Left lobe of liver (tissue), 2 donors: ENCODE results near the gene MEIS1. TPM values are rescaled to one million over a fixed set of nuclear protein-coding genes. Genes with fewer than 3 reads are reported as not detected.
"Not testable (repeated sequence)": the region's sequence is repeated elsewhere in the genome, so short reads cannot be mapped to it uniquely, and the experiment has no call there.

Experiments used
- ATAC-seq: fragments of 200-7000 bp; cut with Tn5 transposase; one replicate; pipeline ENCODE4 v1.9.1; 2020; ENCODE audit warnings: mild to moderate bottlenecking, moderate library complexity
- DNase-seq: peaks from one replicate; pipeline ENCODE4 v3.0.0-alpha.2; 2020; ENCODE audit warnings: low spot score
- total RNA-seq: library from RNA; stranded (reverse); gene quantifications from one replicate; pipeline ENCODE4 v1.2.1, GENCODE V29; 2021
- donor health status: DM: no; HTN: no; CAD: no; lungs with moderate emphysema.
- donor health status: DM: no; HTN: yes; CAD: no.

MEIS1 gene
- 5.9 TPM for total RNA-seq

DNA sequence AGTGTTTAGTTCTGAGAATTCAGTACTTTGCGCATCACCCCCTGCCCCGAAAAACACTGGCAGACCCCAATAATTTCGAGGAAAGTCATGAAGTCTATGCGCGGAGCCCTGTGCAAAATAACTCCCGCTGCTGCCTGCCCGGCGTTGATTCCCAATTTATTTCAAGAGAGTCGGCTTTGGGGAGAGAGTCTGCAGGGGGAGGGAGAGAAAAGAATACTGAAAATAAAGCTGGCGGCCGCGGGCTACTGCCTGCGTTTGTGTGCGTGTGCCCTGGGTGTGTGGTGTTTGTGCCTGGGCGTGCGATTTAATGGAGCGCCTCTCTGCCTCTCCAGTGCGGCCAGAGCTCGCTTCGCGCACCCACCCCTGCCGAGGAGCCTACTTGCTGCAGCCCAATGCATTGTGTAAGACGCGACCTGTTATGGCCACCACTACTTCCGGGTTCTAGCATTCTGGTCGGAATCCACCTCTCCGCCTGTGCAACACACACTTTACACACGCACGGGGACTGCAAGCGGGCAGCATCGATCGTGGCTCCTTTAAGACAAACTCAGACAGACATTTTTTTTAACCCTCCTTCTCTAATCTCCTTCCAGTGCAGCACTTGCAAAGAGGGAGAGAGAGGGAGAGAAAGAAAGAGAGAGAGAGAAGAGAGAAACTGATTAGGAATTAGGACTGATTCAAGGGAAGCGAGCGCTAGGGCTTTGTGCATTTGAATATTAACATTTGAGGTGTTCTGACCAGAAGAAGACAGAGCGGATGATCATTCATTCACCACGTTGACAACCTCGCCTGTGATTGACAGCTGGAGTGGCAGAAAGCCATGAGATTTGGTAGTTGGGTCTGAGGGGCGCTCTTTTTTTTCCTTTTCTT is at the start of gene MEIS1:
MEIS1 (plus strand) TSS at position 447 of the 870 bp plus-strand sequence. CDS start 732 bp downstream, outside the sequence.
- DNase-seq (peak; percentile 93), ATAC-seq (peak; percentile 84)

DNA sequence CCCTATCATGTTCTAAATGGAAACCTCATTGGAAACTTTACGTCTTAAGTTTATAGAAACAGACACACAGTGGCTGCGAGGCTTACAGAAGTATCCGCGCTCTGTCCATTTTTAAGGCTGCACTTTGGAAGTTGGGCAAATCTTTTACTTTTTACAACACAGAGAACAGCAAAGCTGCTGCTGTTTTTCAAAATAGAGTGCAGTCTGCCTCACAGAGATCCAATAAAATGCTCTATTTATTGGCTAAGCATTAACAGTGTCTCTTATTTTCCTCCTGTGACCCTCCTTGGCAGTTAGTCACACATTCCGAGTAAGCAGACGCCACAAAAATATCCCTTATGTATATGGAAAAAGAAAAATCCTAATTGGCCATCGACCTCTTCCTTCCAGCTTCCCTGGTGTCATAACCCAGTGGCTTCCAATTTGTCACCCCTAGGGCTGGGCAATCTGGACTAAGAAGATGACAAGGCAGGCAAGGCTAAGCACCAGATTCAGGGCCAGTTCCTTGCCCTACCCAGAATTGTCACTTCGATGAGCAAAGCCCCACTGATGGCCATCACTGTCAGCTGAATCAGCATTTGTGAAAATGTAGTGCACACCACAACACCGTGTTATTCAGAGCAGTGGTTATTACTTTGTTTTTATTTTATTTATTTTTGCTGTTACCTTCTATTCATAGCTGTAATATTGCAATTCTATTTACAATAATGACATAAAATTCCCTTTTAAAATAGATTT is 47.7 kb upstream of the MEIS1 start:
- ATAC-seq (no peak), DNase-seq (no peak)

DNA sequence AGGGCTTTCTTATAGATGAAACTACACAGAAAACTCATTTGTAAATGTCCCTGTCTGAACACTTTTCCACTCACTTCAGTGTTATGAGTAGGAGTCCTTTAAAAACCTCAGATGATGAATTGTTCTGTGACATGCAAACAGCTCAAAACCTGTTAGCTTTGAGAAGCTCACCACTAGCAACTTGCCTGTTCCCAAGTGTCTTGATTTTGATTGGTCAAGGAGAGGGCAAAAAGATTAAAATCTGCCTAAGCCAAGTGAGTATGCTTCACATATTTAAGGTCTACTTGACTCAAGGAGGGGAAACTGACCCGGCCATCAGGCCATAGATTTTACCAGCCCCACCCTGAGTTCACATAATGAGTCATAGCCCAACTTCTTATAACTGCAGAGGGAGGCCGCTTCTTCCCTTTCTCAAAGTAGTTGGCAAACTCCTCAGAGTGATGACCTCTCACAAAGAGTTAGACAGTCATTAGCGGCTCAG is 45.2 kb upstream of the MEIS1 start:
- DNase-seq, result no peak

DNA sequence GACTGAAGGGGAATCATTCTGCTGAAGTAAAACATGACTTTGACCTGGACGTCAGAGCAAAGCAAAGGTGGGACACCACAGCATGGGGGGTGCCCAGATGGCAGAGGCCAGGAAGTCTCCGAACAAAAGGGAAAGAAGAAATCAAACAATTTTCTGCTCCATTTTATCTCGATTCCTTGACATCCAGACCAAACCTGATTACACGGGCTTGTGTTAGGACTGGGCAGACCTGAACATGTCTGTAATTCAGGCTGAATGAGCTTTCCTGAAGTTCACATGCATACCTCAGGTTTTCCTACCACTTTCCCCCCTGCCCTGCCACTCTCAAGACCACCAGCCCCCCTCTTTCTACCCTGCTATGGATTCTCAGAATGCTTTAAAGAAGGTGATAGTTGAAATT is 44.8 kb upstream of the MEIS1 start:
- DNase-seq, result no peak
- ATAC-seq, result no peak

More for the DNA sequence above, 45.2 kb upstream of the MEIS1 start:
- ATAC-seq, result no peak

DNA sequence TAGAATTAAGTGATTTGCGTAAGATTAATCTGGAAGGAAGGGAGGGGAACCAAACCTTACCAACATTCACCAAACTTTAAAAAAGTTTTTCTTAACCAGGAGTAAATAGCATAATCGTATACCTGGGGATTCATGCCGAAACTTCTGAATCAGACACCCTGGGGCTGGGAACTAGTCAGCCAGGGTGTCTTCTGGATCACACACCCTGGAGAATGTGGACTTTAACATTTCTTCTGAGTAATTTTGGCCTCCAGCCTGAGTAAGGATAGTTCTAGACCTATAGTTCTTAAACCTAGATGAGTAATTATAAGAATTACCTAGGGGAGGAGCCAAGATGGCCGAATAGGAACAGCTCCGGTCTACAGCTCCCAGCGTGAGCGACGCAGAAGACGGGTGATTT is 44.1 kb upstream of the MEIS1 start:
- no peak for DNase-seq
- ATAC-seq, result no peak

DNA sequence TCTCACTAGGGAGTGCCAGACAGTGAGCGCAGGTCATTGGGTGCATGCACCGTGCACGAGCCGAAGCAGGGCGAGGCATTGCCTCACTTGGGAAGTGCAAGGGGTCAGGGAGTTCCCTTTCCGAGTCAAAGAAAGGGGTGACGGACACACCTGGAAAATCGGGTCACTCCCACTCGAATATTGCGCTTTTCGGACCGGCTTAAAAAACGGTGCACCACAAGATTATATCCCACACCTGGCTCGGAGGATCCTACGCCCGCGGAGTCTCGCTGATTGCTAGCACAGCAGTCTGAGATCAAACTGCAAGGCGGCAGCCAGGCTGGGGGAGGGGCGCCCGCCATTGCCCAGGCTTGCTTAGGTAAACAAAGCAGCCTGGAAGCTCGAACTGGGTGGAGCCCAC is 43.7 kb upstream of the MEIS1 start:
- DNase-seq, ATAC-seq: not testable (repeated sequence)

DNA sequence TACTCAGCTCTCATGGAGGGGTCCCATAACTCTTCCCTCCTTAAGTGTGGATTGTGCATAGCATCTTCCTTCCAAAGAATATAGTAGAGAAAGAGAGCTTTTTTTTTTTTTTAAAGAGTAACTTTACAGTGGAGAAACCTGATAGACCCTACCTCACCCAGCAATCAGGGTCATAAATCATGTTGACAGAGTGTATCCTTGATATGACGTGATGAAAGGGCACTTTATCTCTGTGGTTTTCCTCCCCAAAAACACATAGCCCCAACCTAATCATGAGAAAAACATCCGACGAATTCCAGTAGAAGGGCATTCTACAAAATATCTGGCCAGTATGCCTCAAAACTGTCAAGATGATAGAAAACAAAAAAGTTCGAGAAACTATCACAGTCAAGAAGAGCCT is 29.5 kb upstream of the MEIS1 start:
- ATAC-seq (no peak), DNase-seq (no peak)

DNA sequence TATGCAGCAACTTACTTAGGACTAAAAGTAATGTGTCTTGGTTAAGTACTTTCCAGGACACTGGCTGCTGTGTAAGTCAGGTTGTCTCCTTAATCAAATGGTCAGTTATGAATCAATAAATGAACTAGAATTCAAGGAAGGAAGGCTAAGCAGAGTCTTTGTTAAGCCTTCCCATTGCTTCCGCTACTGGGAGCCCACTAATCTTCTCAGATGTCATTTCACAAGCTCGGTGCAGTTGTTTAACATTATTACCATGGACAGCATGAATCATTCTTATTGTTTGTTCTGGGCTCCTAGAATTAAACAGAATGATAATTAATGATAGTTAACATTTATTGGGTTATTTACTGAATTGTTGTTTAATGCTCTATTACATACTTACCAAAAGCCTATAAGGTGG is 26.0 kb upstream of the MEIS1 start:
- ATAC-seq (no peak), DNase-seq (no peak)

DNA sequence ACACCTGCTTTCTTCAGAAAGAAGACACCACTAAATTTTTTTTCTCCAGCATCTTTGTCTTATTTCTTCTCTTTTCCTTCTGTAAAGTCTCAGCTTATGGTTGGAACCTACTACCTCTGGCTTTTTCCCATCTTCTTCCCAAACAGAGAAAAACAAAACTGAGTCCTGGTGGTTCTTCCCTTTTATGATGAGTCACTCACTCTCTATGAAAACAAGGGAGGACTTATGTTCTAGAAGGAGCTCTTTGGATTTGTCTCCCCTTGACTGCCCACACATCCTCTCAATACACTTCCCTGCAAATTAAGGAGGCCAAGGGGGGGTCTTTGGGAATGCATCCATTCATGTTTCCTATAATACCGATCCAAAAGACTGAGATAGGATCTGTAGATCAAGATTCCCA is 22.1 kb upstream of the MEIS1 start:
- no peak for DNase-seq
- no peak for ATAC-seq

DNA sequence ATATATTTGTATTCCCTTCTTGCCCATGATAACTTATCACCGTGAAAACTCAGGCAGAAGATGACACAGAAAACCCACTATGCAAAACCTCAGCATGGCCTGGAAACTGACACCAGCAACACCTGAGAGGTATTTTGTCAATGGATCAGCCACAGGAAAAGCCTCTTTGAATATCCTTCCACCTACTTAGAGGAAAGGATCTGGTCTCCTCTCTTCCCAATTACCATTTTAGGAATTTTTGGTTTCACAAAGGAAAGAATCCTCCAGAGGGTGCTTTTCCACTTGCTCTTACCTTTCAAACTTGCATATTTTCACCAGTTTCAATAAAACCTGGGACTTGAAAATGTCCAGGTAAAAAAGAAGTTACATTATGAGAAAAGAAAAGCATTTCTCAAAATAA is 20.0 kb upstream of the MEIS1 start:
- DNase-seq (no peak), ATAC-seq (no peak)

DNA sequence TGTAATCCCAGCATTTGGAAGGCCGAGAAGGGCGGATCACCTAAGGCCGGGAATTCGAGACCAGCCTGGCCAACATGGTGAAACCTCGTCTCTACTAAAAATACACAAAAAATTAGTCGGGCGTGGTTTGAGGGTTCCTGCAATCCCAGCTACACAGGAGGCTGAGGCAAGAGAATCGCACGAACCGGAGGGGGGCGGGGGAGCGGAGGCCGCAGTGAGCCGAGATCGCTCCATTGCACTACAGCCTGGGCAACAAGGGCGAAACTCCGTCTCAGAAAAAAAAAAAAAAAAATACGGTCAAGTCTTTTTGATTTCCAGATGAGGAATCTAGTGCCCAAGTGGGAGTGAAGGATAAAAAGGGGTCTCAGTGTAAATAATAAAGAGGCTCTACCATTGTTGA is 16.5 kb upstream of the MEIS1 start:
- ATAC-seq, result no peak
- no peak for DNase-seq

DNA sequence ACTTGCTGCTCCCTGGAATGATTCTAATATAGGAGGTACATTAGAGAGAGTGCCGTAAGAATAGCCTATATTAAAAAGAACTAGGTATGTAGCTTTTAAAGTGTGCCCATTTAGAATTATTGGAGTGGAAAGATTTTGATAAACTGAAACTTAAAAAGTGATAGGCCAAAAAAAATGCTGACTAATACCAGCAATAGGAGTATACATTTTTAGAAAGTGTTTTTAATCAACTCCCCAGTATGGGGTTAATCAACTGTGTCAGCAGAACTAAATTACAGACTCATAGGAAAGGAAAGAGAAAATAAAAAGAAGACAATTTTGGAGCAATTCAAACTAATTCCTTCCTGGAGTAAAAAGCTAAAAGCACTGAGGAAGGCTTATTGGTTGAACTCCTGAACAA is 13.3 kb upstream of the MEIS1 start:
- ATAC-seq, result no peak
- DNase-seq, result no peak

DNA sequence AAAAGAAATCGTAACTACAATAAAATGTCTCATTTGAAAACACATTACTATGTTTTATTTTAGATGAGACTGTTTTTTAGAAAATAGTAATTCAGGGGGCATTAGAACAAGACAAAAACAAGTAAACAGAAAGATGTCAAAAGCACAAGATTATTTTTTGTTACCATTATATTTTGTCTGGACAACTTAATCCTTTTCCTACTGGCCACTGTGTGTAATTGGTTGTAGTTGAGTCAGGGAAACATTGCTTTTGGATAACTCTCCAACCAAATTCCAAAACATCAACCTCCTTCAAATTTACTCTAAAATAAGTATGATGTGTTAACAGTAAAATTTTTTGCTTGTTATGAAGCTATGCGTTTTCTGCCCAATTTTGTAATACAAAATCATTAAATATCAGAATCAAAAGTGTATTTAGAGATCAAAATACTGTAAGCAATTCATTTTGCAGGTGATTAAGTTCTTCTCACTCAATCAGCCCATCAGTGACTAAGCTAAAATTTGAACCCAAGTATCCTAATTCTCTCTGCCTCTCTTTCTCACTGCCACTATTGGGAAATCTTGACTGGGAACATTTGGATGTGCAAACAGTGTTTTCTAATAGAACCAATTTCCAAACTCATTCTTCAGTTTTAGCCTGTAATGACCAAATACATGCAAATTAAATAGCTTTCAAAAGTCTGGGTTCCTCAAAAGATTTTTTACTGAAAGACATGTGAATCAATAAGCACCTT is 11.4 kb upstream of the MEIS1 start:
- no peak for ATAC-seq
- no peak for DNase-seq

DNA sequence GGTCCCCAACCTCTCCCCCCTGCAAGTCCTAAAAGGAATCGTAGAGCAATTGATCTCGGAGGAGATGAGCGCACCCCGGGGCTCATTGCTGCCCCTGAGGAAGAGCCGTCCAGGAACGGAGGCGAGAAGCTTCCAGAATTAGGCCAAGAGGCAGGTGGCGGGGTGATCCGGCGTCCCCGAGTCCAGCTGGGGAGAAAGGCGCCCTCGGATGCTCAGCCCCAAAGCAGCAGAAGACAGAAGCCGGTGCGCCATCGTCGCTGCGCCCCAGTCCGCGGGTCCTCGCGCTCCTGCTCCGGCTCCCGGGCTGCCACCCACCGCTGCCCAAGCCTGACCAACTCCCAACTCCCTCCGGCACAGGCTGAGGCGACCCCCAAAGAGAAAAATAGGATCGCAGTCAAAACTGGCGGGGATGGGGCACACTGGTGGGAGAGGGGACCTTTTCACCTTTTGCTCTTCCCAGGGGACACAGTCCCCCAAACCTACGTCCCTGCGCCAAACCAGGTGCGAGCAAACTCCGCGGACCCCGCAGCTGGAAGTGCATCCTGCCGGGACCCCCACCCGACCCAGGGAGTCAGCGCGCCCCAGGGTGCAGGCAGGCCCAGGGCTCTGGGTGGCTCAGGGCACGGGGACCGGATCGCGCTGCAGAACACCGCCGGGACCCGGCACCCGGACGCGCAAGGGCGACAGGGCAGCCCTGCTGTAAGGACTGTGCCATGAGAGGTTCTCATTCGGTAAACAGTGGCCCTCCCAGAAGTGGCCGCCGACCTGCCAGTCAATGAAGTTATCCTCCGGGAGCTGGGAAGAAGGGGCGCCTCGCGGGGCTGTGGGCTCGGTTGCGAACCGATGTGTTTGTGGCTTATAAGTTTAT is 8.4 kb upstream of the MEIS1 start:
- no peak for ATAC-seq
- DNase-seq, result no peak

DNA sequence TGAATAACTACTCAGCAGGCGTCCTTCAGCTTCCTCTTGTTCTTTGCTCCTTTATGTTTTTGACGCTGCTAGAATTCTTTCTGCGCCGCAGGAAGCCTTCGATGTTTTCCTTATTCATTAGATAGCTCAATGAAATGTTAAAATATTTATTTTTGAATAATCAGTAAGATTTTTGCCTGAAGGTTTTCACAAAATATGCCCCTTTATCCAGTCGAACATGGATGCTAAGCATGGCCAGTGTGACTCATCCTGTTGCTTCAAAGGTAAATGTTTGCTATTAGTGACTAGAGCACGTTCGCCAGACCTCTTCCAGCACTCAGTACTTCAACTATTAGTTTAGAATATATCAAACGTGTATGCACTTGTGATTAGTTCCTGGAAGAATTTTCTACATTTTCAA is 7.6 kb upstream of the MEIS1 start:
- ATAC-seq, result no peak
- no peak for DNase-seq

DNA sequence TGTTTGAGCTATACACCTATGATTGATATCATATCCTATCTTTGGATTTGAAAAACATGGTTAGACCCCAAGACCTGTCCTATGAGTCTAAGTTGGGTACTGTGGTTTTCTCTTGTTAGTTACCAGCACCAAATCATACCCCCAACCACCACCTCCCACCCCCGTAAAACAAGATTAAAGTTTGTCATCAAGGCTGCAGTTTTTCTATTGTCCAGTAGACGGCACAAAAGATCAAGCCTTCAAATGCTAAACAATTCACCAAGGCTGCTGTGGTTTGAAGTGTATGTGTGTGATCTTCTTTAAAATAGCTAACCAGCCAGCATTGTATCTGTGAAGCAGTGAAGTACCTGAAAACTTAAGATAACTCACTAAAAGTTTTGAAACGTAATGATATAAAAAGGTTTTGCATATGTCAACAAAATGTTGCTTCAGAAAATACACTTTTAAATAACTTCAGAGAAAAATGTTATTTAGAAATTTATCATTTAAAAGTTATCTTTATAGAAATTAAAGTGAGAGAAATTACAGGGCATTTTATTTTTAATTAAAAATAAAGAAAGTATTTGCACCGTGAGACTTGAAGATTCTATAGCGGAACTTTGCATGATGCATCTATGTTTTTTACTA is 5.8 kb upstream of the MEIS1 start:
- ATAC-seq (peak; percentile 54), DNase-seq (no peak)

DNA sequence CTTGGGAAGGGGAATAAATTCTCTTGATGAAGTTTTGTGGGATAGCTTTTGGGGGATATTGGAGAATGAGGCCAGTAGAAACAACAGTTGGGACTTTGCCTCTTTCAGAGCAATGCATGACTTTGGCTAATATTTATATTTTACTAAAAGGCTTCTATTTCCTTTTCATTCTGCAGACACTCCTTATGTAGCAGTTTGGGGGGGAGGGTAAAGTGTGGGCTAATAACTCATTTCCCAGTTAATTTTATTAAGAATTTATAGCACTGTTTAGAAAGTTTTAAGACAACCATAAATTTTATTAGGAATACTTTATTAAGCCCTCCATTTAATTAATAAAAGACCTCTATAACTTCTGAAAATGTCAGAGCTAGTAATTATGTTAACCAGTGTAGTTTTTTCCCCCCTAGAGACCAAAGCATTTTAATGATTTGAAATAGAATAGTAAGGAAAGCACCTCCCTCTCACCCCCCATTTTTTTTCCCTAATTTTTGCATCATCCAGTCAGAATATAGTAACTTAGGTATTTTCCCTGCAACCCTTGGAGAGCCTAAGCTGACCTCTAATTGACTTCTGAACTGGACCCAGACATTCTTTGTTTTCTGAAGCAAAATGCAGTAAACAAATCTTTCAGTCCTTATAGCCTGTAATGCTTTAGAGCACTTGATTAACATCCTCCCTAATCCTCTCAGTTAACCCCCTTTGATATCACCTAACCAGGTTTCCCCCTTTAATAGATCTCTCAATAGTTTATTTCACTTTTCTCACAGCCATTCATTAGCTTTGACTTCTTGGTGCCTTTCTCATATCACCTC is 5.0 kb upstream of the MEIS1 start:
- no peak for ATAC-seq
- DNase-seq, result no peak

DNA sequence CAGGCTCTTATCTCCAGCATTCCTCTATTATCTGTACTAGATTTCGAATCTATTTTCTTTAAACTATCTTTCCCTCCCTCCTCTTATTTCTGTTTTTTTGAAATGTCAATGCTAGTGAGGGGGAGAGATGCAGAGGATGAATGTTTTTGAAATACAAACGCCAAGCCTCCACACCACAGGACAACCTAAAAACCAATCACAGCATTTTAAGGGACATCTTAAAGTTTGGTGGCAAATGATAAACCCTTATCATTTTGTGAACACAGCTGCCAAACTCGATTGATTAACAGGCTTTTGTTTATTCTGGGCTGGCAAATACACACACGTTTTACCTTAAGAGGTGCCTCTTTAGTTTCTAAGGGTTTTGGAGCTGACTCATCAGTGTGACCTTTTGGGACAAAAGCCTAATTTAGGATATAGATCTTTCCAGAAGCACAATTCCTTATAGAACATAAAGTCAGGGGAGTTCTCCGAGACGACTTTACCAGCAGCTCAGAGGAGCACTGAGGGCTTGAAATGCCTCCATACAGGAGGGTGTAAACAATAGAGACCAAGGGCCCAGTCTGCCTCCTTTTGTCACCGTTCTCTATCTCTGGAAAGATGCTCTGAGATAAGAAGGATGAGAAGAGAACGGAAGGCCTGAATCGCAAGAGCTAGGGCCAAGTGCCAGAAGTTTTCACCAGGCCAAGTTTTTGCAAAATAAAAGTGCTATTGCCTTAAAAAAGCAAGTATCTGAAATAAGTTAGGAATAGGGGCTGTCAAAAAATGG is 4.2 kb upstream of the MEIS1 start:
- ATAC-seq (no peak), DNase-seq (no peak)
